ENCODE data around the gene ENOX1.

ENOX1 gene

GRCh38 chr13:43472339-43472738, 314.4 kb downstream of the ENOX1 start:
- no peaks in the 10 kb centered on the region for H3K36me3 Mint-ChIP-seq (ENCODE audit: low read depth)
- H3K4me1 Mint-ChIP-seq: peaks cover 14% of the 10 kb centered on the region
- no peaks in the 10 kb centered on the region for H3K9me3 Mint-ChIP-seq
- TF ChIP-seq CTCF (IDR thresholded peaks at IDR 0.05; ENCODE audit: unreplicated experiment in 3 of 3): no peak
- H3K27me3 Mint-ChIP-seq (ENCODE audit: low read depth): no peaks in the 10 kb centered on the region
- no peak overlapping the region for H3K4me3 Mint-ChIP-seq
- H3K27ac Mint-ChIP-seq: no peak overlapping the region

- H3K4me1 Mint-ChIP-seq: peaks cover 14% of the 10 kb centered on the region
- TF ChIP-seq CTCF (IDR thresholded peaks at IDR 0.05; ENCODE audit: unreplicated experiment in 3 of 3): no peak
- H3K27ac Mint-ChIP-seq: no peak overlapping the region
- no peak overlapping the region for H3K4me3 Mint-ChIP-seq
- H3K9me3 Mint-ChIP-seq: no peaks in the 10 kb centered on the region
- H3K36me3 Mint-ChIP-seq (ENCODE audit: low read depth): no peaks in the 10 kb centered on the region
- no peaks in the 10 kb centered on the region for H3K27me3 Mint-ChIP-seq (ENCODE audit: low read depth)
Measured at GRCh38 chr13:43470610-43471009, 316.2 kb downstream of the ENOX1 start.

DNA sequence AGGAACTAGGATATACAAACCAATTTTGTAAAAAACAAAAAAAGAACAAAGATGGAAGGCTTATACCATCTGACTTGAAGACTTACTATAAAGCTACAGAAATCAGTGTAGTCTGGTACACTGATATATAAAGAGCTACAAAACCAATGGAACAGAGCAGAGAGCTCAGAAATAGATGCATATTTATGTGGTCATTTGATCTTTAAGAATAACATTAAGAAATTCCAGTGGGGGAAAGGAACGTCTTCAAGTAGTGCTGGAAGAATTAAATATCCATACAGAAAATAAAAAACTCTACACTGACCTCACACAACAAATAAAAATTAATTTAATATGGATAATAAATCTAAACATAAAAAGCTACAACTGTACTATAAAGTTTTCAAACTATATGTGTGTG, 317.0 kb downstream of the ENOX1 start:
- H3K4me1 Mint-ChIP-seq: peaks cover 14% of the 10 kb centered on the region
- no peaks in the 10 kb centered on the region for H3K36me3 Mint-ChIP-seq (ENCODE audit: low read depth)
- no peak for TF ChIP-seq CTCF (IDR thresholded peaks at IDR 0.05; ENCODE audit: unreplicated experiment in 3 of 3)
- no peak overlapping the region for H3K4me3 Mint-ChIP-seq
- no peaks in the 10 kb centered on the region for H3K9me3 Mint-ChIP-seq
- no peaks in the 10 kb centered on the region for H3K27me3 Mint-ChIP-seq (ENCODE audit: low read depth)
- H3K27ac Mint-ChIP-seq: no peak overlapping the region

DNA sequence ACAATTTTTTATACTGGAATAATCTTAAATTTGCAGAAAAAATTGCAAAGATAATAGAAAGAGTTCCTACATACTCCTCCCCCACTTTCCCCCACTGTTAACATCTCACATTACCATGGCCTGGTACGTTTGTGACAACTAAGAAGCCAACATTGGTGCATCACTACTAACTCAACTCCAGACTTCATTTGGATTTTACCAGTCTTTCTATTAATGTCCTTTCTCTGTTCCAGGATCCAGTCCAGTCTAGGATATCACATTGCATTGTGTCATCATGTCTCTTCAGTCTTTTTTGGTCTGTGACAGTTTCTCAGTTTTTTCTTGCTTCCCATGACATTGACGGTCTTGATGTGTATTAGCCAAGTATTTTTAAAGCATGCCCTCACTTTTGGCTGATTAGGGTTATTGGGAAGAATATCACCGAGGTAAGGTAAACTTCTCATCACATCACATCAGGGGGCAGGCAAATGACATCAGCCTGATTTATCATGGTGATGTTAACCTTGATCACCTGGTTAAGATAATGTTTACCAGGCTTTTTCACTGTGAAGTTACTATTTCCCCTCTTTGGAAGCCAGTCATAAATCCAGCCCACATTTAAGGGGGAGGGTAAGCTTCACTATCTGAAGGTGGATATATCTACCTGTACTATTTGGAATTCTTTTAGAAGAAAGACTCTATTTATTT, 322.1 kb downstream of the ENOX1 start:
- Mint-ChIP-seq H3K27me3 (ENCODE audit: low read depth) (no peaks in the 10 kb centered on the region), H3K27ac (no peak overlapping the region), H3K4me3 (no peak overlapping the region), H3K4me1 (no peaks in the 10 kb centered on the region), H3K36me3 (ENCODE audit: low read depth) (no peaks in the 10 kb centered on the region), H3K9me3 (no peaks in the 10 kb centered on the region)
- no peak for TF ChIP-seq CTCF (IDR thresholded peaks at IDR 0.05; ENCODE audit: unreplicated experiment in 3 of 3)

- Mint-ChIP-seq H3K9me3 (no peaks in the 10 kb centered on the region), H3K27ac (peak overlapping the region in 1 of 3 experiments; percentile 70), H3K4me1 (peaks cover 15% of the 10 kb centered on the region), H3K27me3 (ENCODE audit: low read depth) (peaks cover 5% of the 10 kb centered on the region), H3K4me3 (no peak overlapping the region), H3K36me3 (ENCODE audit: low read depth) (no peaks in the 10 kb centered on the region)
- no peak for TF ChIP-seq CTCF (IDR thresholded peaks at IDR 0.05; ENCODE audit: unreplicated experiment in 3 of 3)
Measured at GRCh38 chr13:43448605-43449336, 338.0 kb downstream of the ENOX1 start.

DNA sequence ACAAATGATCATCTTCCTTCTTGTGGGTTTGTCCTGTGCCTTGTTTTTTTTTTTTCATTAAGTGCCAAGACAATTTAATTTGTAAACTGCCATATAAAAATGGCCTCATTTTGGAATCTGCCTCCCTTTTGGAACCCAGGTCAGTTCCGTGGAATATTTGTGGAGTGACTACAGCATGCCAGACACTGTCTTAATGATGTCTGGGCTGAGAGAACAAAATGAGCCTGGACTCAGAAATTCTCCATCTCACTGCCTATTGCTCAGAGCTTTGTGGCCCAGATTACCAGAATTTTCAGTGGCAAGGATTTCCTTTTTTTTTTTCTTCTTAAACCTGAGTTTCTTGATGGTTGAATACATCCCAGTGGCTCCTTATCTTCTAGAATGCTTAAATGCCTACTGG, 340.6 kb downstream of the ENOX1 start:
- no peaks in the 10 kb centered on the region for H3K36me3 Mint-ChIP-seq (ENCODE audit: low read depth)
- H3K27me3 Mint-ChIP-seq (ENCODE audit: low read depth): no peaks in the 10 kb centered on the region
- peaks cover 25% of the 10 kb centered on the region for H3K4me1 Mint-ChIP-seq
- H3K4me3 Mint-ChIP-seq: no peak overlapping the region
- TF ChIP-seq CTCF (IDR thresholded peaks at IDR 0.05; ENCODE audit: unreplicated experiment in 3 of 3): no peak
- H3K27ac Mint-ChIP-seq: no peak overlapping the region
- H3K9me3 Mint-ChIP-seq: no peaks in the 10 kb centered on the region
